Measurements from ENCODE around the gene NPAS2. TPM values are rescaled to one million over a fixed set of nuclear protein-coding genes. Genes with fewer than 3 reads are reported as not detected.

The NPAS2 gene
- total and polyA plus RNA-seq, 2 of the 8 experiments (the other 6 are each of a cell fraction or from before 2014, with no cell fraction given) = 1.8 to 1.9 TPM

- ChIA-PET POLR2A (ENCODE audit: partially characterized antibody) (interaction anchor here (0.7 to 1.9 kb wide), 2 partner anchors 19 to 20 kb away, joined by 3 to 5 read pairs; partner anchors contain the start of gene RPL31), CTCF (ENCODE audit: partially characterized antibody) (interaction anchor here (0.8 to 2.6 kb wide), 14 partner anchors 24 to 388 kb away, joined by 3 to 13 read pairs (median 4); no protein-coding TSS in a partner anchor)
- Histone ChIP-seq H3K4me1 (replicated peaks in 1 of 4; ENCODE audit: control insufficient read depth in 3 of 4, insufficient read depth in 4 of 4, low read length in 3 of 4) (peaks cover 0 to 5% (median under 1%) of the 10 kb centered on the region in 4 experiments; a peak in 3 of 7 replicates), H2BK120ac (replicated peaks; ENCODE audit: low read depth, low read length) (no peak overlapping the region), H4K20me1 (replicated peaks in 1 of 2; ENCODE audit: control insufficient read depth in 1 of 2, insufficient read depth in 2 of 2, low read length in 2 of 2) (no peaks in the 10 kb centered on the region), H3K4me2 (ENCODE audit: insufficient read depth in 1 of 2, low read depth in 2 of 2, low read length in 2 of 2) (no peak overlapping the region), H3K27me3 (replicated peaks in 1 of 4; ENCODE audit: control insufficient read depth in 3 of 4, extremely low read depth in 1 of 4, insufficient read depth in 3 of 4, low read length in 3 of 4) (no peaks in the 10 kb centered on the region), H3K4me3 (ENCODE audit: extremely low read depth in 1 of 4, insufficient read depth in 2 of 4, low read depth in 3 of 4, low read length in 4 of 4) (no peak overlapping the region), H3K79me1 (ENCODE audit: low read depth, low read length) (no peaks in the 10 kb centered on the region), H2BK15ac (ENCODE audit: low read length) (no peak overlapping the region), H4K91ac (replicated peaks; ENCODE audit: insufficient read length, low read length) (no peak overlapping the region), H3K36me3 (ENCODE audit: control insufficient read depth in 2 of 4, insufficient read depth in 4 of 4, low read length in 3 of 4) (no peaks in the 10 kb centered on the region), H3K23me2 (ENCODE audit: low read depth, low read length) (no peaks in the 10 kb centered on the region; the same call in 1 of the 2 replicates), H4K8ac (ENCODE audit: extremely low read depth, insufficient read depth, low read length) (no peak overlapping the region; the same call in 1 of the 2 replicates), H3K56ac (replicated peaks; ENCODE audit: insufficient read length, low read depth, low read length) (no peak overlapping the region), H2BK20ac (ENCODE audit: low read length) (no peak overlapping the region), H2BK5ac (ENCODE audit: low read depth, low read length) (no peak overlapping the region), H3K9ac (replicated peaks in 1 of 4; ENCODE audit: extremely low read depth in 1 of 4, low read depth in 3 of 4, low read length in 3 of 4) (no peak overlapping the region), H4K5ac (ENCODE audit: insufficient read length, low read depth, low read length) (no peak overlapping the region), H3K27ac (ENCODE audit: low read depth, low read length) (no peak overlapping the region), H2BK12ac (ENCODE audit: low read depth, low read length) (no peak overlapping the region), H3K18ac (ENCODE audit: extremely low read depth, low read length) (no peak overlapping the region), H3K23ac (ENCODE audit: insufficient read length) (no peak overlapping the region), H3K14ac (ENCODE audit: insufficient read length) (no peak overlapping the region), H3K79me2 (ENCODE audit: control insufficient read depth in 1 of 2, insufficient read depth in 2 of 2, low read length in 2 of 2) (no peaks in the 10 kb centered on the region), H3K4ac (replicated peaks; ENCODE audit: insufficient read length, low read depth, low read length) (no peak overlapping the region), H2AFZ (ENCODE audit: low read length) (no peak overlapping the region), H2AK5ac (ENCODE audit: low read depth, low read length) (no peak overlapping the region), H3K9me3 (ENCODE audit: insufficient read depth in 2 of 2, low read depth in 1 of 2, low read length in 1 of 2) (no peaks in the 10 kb centered on the region)
- 89% methylated on average over 11 of the region's 12 CpGs; no CpG with 5 or more reads in 1 of the 2 experiments for WGBS, 2 experiments (ENCODE audit: extremely low coverage in 1 of 2, insufficient coverage in 1 of 2, insufficient read length in 1 of 2, insufficient replicate concordance in 2 of 2, low coverage in 1 of 2, low lambda C conversion rate in 2 of 2, missing lambda C conversion rate in 1 of 2)
- FAIRE-seq (no peak), DNase-seq (ENCODE audit: low read depth in 1 of 2, low spot score in 2 of 2) (no peak)
- TF ChIP-seq PHF8 (conservative IDR thresholded peaks at IDR 0.05; ENCODE audit: low read depth, low read length) = no peak
- TF ChIP-seq MAFK (IDR thresholded peaks at IDR 0.05; ENCODE audit: low read depth, low read length) = no peak
- no peak for TF ChIP-seq BCL11A (IDR thresholded peaks at IDR 0.05; ENCODE audit: low read depth in 2 of 2, low read length in 2 of 2)
- TF ChIP-seq SIN3A (conservative IDR thresholded peaks at IDR 0.05 in 1 of 2, IDR thresholded peaks at IDR 0.05 in 1 of 2; ENCODE audit: low read depth in 1 of 2, low read length in 2 of 2) = no peak
- no peak for TF ChIP-seq GABPA (IDR thresholded peaks at IDR 0.05; ENCODE audit: borderline replicate concordance, insufficient read depth, low read length)
- TF ChIP-seq CTCF (IDR thresholded peaks at IDR 0.05; ENCODE audit: control extremely low read depth in 1 of 3, insufficient read depth in 1 of 3, low read depth in 1 of 3, low read length in 3 of 3) = no peak
Measured at GRCh38 chr2:100983201-100983600, 163.3 kb downstream of the NPAS2 start.

All from H1 (cell line).